Endodermal cell (in vitro differentiated cells): ENCODE data around the gene PIP5K1B. TPM values are rescaled to one million over a fixed set of nuclear protein-coding genes. Genes with fewer than 3 reads are reported as not detected.

ENCODE experiments used
- DNase-seq: peaks from one replicate; pipeline ENCODE4 v3.0.0-alpha.2; 2017
- H3K27ac ChIP-seq: 2 replicates; pipeline ENCODE4 v1.5.1; 2013; ENCODE audit warnings: mild to moderate bottlenecking, low read depth, low read length, moderate library complexity
- H3K27me3 ChIP-seq: 2 replicates; pipeline ENCODE4 v1.6.1; 2013; ENCODE audit warnings: mild to moderate bottlenecking, low read length, moderate library complexity; ENCODE audit not compliant: insufficient read depth, control insufficient read depth, poor library complexity, severe bottlenecking
- H3K36me3 ChIP-seq: 2 replicates; pipeline ENCODE4 v1.7.0; 2013; ENCODE audit warnings: mild to moderate bottlenecking, low read length, moderate library complexity; ENCODE audit not compliant: control insufficient read depth, insufficient read depth
- H3K4me1 ChIP-seq: one replicate; pipeline ENCODE4 v1.7.0; 2013; ENCODE audit warnings: low read length; ENCODE audit not compliant: control insufficient read depth, insufficient read depth
- H3K4me3 ChIP-seq: 2 replicates; pipeline ENCODE4 v1.5.1; 2013; ENCODE audit warnings: mild to moderate bottlenecking, low read length, moderate library complexity
- H3K9ac ChIP-seq: 2 replicates; pipeline ENCODE4 v1.6.1; 2013; ENCODE audit warnings: mild to moderate bottlenecking, low read length, moderate library complexity; ENCODE audit not compliant: poor library complexity, severe bottlenecking; ENCODE audit errors: extremely low read depth
- H3K9me3 ChIP-seq: 2 replicates; pipeline ENCODE4 v1.6.1; 2013; ENCODE audit warnings: mild to moderate bottlenecking, low read length, moderate library complexity; ENCODE audit not compliant: control insufficient read depth
- H3K27ac Mint-ChIP-seq: 2 replicates; pipeline ENCODE4 v1.8.0; 2020; ENCODE audit warnings: mixed read lengths
- H3K27me3 Mint-ChIP-seq: 2 replicates; pipeline ENCODE4 v1.8.0; 2021; ENCODE audit warnings: mild to moderate bottlenecking, mixed read lengths; ENCODE audit not compliant: insufficient read depth
- H3K36me3 Mint-ChIP-seq: 2 replicates; pipeline ENCODE4 v1.8.0; 2020; ENCODE audit warnings: low read depth, mixed read lengths
- H3K4me1 Mint-ChIP-seq: 2 replicates; pipeline ENCODE4 v1.8.0; 2020; ENCODE audit warnings: mixed read lengths
- H3K4me3 Mint-ChIP-seq: 2 replicates; pipeline ENCODE4 v1.8.0; 2020; ENCODE audit warnings: mild to moderate bottlenecking, moderate library complexity, mixed read lengths
- H3K9me3 Mint-ChIP-seq: 2 replicates; pipeline ENCODE4 v1.8.0; 2020; ENCODE audit warnings: mild to moderate bottlenecking, mixed read lengths
- WGBS, 2 experiments: methylation state at CpG; one replicate each; pipeline versions ENCODE4 v1.1.5 to v1.1.7; 2013; ENCODE audit warnings: missing lambda C conversion rate in 2 of 2, mixed read lengths in 1 of 2; ENCODE audit not compliant: insufficient coverage in 1 of 2, insufficient read length in 1 of 2; 5-methylcytosine and 5-hydroxymethylcytosine counted together
- total RNA-seq, 2 donors: library from RNA; stranded (reverse); fragmentation: NEBNext Ultra II Directional in 1 of 2; extraction: Animal tissue kit (Norgen Biotek cat#: 25700) in 1 of 2; gene quantifications; 2 replicates in 1 of 2; 3 replicates in 1 of 2; pipeline ENCODE4 v1.2.1, GENCODE V29; 2021
- TF ChIP-seq, protein P1 (sequence below): fragments of 200-600 bp; sonication (generic); conservative IDR thresholded peaks from 2 replicates; pipeline ENCODE4 v1.5.0; 2021; ENCODE audit warnings: antibody characterized with exemption, mild to moderate bottlenecking

Gene PIP5K1B
- total RNA-seq, 2 donors from 2014 or later = 8.5 to 10.2 TPM

DNA sequence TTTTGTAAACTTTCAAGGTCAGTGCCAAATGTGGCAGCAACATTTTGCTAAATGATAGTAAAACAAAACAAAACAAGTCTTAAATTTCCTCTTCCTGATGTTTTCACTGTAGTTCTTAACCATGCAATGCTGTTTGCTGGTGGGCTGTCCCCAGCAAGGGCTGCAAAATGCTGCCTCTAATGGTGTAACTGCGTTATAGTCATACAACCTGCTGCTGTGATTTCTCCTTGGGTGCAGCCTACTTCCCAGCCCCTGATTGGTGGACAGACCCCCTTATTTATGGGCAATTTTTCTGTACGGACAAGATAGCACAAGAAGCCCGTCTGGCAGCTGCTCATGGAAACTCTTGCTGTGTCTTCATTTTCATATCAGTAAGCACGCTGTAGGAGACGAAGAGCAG is 26.6 kb upstream of the PIP5K1B start:
- Histone ChIP-seq H3K4me1 (no peaks in the 10 kb centered on the region), H3K27me3 (peaks cover 56% of the 10 kb centered on the region), H3K27ac (no peak overlapping the region), H3K4me3 (no peak overlapping the region), H3K36me3 (no peaks in the 10 kb centered on the region), H3K9me3 (no peaks in the 10 kb centered on the region), H3K9ac (no peak overlapping the region)
- Mint-ChIP-seq H3K4me3 (no peak overlapping the region), H3K27me3 (peaks cover 40% of the 10 kb centered on the region), H3K9me3 (no peaks in the 10 kb centered on the region), H3K36me3 (no peaks in the 10 kb centered on the region), H3K4me1 (peaks cover 4% of the 10 kb centered on the region), H3K27ac (no peak overlapping the region)
- peak; percentile 74 for DNase-seq
- TF ChIP-seq, protein P1, sequence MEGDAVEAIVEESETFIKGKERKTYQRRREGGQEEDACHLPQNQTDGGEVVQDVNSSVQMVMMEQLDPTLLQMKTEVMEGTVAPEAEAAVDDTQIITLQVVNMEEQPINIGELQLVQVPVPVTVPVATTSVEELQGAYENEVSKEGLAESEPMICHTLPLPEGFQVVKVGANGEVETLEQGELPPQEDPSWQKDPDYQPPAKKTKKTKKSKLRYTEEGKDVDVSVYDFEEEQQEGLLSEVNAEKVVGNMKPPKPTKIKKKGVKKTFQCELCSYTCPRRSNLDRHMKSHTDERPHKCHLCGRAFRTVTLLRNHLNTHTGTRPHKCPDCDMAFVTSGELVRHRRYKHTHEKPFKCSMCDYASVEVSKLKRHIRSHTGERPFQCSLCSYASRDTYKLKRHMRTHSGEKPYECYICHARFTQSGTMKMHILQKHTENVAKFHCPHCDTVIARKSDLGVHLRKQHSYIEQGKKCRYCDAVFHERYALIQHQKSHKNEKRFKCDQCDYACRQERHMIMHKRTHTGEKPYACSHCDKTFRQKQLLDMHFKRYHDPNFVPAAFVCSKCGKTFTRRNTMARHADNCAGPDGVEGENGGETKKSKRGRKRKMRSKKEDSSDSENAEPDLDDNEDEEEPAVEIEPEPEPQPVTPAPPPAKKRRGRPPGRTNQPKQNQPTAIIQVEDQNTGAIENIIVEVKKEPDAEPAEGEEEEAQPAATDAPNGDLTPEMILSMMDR = peak; percentile 76
- 54 to 60% methylated on average over 5 of the region's 5 CpGs for WGBS, 2 experiments

DNA sequence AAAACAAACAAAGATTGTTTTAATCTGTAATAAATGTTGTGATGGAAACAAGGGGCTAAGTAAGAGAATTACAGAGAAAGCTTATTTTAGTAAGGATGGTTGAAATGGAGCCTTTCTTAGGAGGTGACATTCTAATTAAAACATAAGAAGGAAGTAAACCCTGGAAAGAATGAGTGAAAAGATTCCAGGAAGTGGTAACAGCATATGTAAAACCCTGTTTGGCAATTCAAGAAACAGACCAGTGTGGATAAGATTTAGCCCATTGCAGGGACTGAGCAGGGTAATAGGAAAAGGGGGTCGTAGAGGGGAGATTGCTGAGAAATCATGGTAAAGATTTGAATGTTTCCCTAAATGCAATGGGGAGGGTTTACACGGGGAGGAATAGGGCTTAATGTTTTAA is 21.6 kb upstream of the PIP5K1B start:
- peaks cover 86% of the 10 kb centered on the region for H3K27me3 ChIP-seq
- no peak for DNase-seq
- TF ChIP-seq, protein P1 = no peak
- Mint-ChIP-seq H3K27ac (no peak overlapping the region), H3K9me3 (no peaks in the 10 kb centered on the region), H3K4me1 (peaks cover 1% of the 10 kb centered on the region), H3K27me3 (peaks cover 51% of the 10 kb centered on the region), H3K36me3 (no peaks in the 10 kb centered on the region), H3K4me3 (no peak overlapping the region)
- H3K4me1 ChIP-seq = no peaks in the 10 kb centered on the region
- no peak overlapping the region for H3K4me3 ChIP-seq
- no peaks in the 10 kb centered on the region for H3K36me3 ChIP-seq
- H3K9ac ChIP-seq = no peak overlapping the region
- no peaks in the 10 kb centered on the region for H3K9me3 ChIP-seq
- WGBS, 2 experiments = 80 to 93% methylated on average over 2 of the region's 2 CpGs
- H3K27ac ChIP-seq = no peak overlapping the region

DNA sequence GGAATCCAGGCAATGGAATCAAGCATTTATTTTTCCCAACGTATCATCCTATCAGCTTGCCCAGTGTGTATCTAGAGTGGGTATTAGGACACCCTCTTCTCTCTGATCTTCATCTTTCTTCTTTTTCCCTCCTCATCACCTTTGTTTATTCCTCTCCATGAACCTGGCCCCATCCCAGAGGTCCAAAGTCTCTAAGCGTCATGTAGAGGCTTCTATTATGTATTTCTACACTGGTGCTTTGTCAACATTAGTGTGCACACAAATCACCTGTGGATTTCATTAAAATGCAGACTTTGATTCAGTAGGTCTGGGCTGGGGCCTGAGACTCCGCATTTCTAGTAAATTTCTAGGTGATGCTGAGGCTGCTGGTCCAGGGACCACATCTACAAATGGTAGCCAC is 19.8 kb upstream of the PIP5K1B start:
- peaks cover 94% of the 10 kb centered on the region for H3K27me3 ChIP-seq
- no peak overlapping the region for H3K4me3 Mint-ChIP-seq
- H3K9me3 Mint-ChIP-seq = no peaks in the 10 kb centered on the region
- no peaks in the 10 kb centered on the region for H3K36me3 ChIP-seq
- TF ChIP-seq, protein P1 = no peak
- no peak overlapping the region for H3K27ac Mint-ChIP-seq
- no peak overlapping the region for H3K27ac ChIP-seq
- peaks cover 8% of the 10 kb centered on the region for H3K4me1 Mint-ChIP-seq
- H3K4me1 ChIP-seq = peaks cover 6% of the 10 kb centered on the region
- H3K9ac ChIP-seq = no peak overlapping the region
- no peak for DNase-seq
- no peaks in the 10 kb centered on the region for H3K9me3 ChIP-seq
- 89 to 95% methylated on average over 3 of the region's 3 CpGs for WGBS, 2 experiments
- H3K36me3 Mint-ChIP-seq = no peaks in the 10 kb centered on the region
- H3K27me3 Mint-ChIP-seq = peaks cover 64% of the 10 kb centered on the region
- H3K4me3 ChIP-seq = no peak overlapping the region
